Activated CD8-positive, alpha-beta memory T cell treated with anti-CD3 and anti-CD28 coated beads, Interleukin-2, amount 10 ng/mL, durations not matched to agents 7 days and 5 days (primary cell): ENCODE results near the gene CSRNP3. TPM values are rescaled to one million over a fixed set of nuclear protein-coding genes. Genes with fewer than 3 reads are reported as not detected.
A peak's percentile ranks its signal among the peaks of the same experiment; 100 is the strongest.

Experiments
- ATAC-seq: fragments of 150-1000 bp; cut with Tn5 transposase; one replicate; pipeline ENCODE4 v1.10.0; 2021; ENCODE audit warnings: moderate library complexity
- CTCF ChIA-PET: fragments of 350-600 bp; sonication (Branson Sonifier 250); formaldehyde crosslinking; loops from one replicate; lab custom pipeline; 2021; ENCODE audit warnings: antibody characterized with exemption; lab: Charles Lee
- DNase-seq: peaks from one replicate; pipeline ENCODE4 v3.0.0-alpha.2; 2020
- H3K27ac Mint-ChIP-seq: one replicate; pipeline ENCODE4 v1.8.0; 2021; ENCODE audit warnings: mild to moderate bottlenecking, mixed read lengths
- H3K27me3 Mint-ChIP-seq: one replicate; pipeline ENCODE4 v1.8.0; 2021; ENCODE audit warnings: mixed read lengths
- H3K36me3 Mint-ChIP-seq: one replicate; pipeline ENCODE4 v1.8.0; 2021; ENCODE audit warnings: mild to moderate bottlenecking, mixed read lengths
- H3K4me1 Mint-ChIP-seq: one replicate; pipeline ENCODE4 v1.8.0; 2021; ENCODE audit warnings: mixed read lengths
- H3K4me3 Mint-ChIP-seq: one replicate; pipeline ENCODE4 v1.8.0; 2021; ENCODE audit warnings: mild to moderate bottlenecking, moderate library complexity, mixed read lengths
- H3K9me3 Mint-ChIP-seq: one replicate; pipeline ENCODE4 v1.8.0; 2022; ENCODE audit warnings: low read depth, mixed read lengths
- total RNA-seq, 2 experiments: library from RNA; stranded (reverse); gene quantifications; one replicate each; pipeline ENCODE4 v1.2.3, GENCODE V29; 2021

CSRNP3 gene
- total RNA-seq, 2 experiments from 2014 or later: not detected

DNA sequence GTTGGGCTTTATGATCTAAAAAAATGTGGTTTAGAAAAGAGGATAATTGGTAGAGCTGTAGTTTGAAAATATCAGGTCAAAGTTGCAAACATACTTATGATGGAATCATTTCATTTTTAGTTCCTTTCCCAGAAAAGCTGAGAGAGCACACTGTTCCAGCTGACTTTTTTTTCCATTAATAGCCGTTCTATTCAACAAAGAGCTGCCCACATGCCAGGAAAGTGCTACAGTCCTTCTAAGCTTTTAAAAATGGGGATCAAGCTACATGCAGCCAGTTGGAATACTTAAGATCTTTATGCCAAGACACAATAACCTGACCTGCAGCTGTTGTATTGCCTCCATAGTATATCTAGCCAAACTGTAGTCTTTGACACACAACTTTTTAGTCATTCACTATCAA is 213.0 kb downstream of the CSRNP3 start:
- Mint-ChIP-seq H3K27me3 (peaks cover 19% of the 10 kb centered on the region), H3K9me3 (no peaks in the 10 kb centered on the region), H3K36me3 (no peaks in the 10 kb centered on the region), H3K4me1 (no peaks in the 10 kb centered on the region), H3K27ac (no peak overlapping the region), H3K4me3 (no peak overlapping the region)
- CTCF ChIA-PET: no interaction called here
- ATAC-seq (no peak), DNase-seq (no peak)

DNA sequence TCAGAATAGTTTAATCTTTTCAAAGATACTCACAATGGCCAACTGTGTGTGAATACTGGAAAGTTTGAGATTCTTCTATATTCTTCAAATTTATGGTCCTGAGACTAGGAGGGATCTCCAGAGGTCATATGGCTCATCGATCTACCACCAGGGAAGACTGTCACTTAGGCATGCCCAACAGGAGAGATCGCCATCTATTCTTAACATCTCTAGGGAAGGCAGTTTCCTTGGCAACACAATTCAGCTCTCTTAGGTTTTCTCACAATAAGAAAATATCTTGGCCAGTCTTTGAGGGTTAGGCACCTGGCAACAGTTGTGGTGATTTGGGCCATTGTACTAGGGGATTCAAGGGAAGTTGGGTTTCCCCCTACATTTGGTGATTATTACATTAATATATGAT is 217.3 kb downstream of the CSRNP3 start:
- H3K4me3 Mint-ChIP-seq: no peak overlapping the region
- H3K27ac Mint-ChIP-seq: no peak overlapping the region
- H3K9me3 Mint-ChIP-seq: no peaks in the 10 kb centered on the region
- ATAC-seq (no peak), DNase-seq (no peak)
- peaks cover 30% of the 10 kb centered on the region for H3K27me3 Mint-ChIP-seq
- no peaks in the 10 kb centered on the region for H3K36me3 Mint-ChIP-seq
- CTCF ChIA-PET: no interaction called here
- no peaks in the 10 kb centered on the region for H3K4me1 Mint-ChIP-seq

DNA sequence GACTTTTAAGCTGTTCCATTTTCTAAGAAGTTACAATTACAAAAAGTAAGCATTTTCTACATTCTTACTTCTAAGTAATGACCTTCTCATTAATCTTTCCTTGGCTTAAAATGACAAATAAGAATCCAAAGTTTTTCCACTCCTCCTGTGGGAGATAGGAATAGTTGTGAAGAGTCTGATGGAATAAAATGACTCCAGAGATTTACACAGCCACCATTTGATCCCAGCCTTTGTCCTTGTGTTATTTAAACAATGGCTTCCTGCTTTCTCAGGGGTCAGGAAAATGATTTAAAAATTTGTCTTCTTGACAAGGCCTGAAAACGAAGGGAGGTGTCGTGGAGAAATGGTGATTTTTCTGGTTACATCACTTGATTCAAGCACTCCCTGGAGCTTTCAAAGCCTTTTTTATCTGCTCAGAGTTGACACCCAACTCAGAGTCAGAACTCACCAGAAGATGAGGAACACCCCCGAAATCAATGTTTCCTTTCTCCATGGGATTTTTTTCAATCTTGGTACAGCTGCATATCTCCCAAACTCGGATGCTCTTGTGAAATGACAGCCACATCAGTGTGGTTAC is 218.0 kb downstream of the CSRNP3 start:
- no peaks in the 10 kb centered on the region for H3K9me3 Mint-ChIP-seq
- no peaks in the 10 kb centered on the region for H3K36me3 Mint-ChIP-seq
- peaks cover 30% of the 10 kb centered on the region for H3K27me3 Mint-ChIP-seq
- ATAC-seq (no peak), DNase-seq (no peak)
- H3K4me3 Mint-ChIP-seq: no peak overlapping the region
- CTCF ChIA-PET: no interaction called here
- H3K27ac Mint-ChIP-seq: no peak overlapping the region
- no peaks in the 10 kb centered on the region for H3K4me1 Mint-ChIP-seq

DNA sequence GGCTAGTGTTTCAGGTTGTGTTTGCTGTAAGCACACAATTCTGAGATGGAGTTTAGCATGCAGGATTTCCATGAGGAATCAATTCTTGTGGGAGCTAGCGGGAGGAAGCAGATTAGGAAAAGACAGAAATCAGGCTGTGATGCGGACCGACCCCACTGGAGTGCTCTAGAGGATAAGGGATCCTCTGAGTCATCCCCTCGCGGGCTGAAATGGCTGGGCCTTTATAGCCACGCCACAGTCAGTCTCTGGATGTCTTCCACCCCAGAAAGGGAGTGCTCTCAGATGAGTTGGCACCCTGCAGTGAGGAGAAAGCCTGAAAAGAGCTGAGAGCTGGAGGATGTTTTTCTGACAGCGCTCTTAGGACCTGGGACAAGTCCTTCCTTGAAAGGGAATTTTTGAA is 222.1 kb downstream of the CSRNP3 start:
- no peak for ATAC-seq
- Mint-ChIP-seq H3K27ac (no peak overlapping the region), H3K4me3 (no peak overlapping the region), H3K4me1 (no peaks in the 10 kb centered on the region), H3K36me3 (no peaks in the 10 kb centered on the region), H3K27me3 (peaks cover 29% of the 10 kb centered on the region), H3K9me3 (no peaks in the 10 kb centered on the region)
- no peak for DNase-seq
- CTCF ChIA-PET: no interaction called here

GRCh38 chr2:165692906-165693305 is 223.4 kb downstream of the CSRNP3 start:
- H3K27ac Mint-ChIP-seq: no peak overlapping the region
- ATAC-seq (no peak), DNase-seq (no peak)
- H3K4me1 Mint-ChIP-seq: no peaks in the 10 kb centered on the region
- CTCF ChIA-PET: no interaction called here
- peaks cover 24% of the 10 kb centered on the region for H3K27me3 Mint-ChIP-seq
- no peaks in the 10 kb centered on the region for H3K9me3 Mint-ChIP-seq
- H3K36me3 Mint-ChIP-seq: no peaks in the 10 kb centered on the region
- H3K4me3 Mint-ChIP-seq: no peak overlapping the region

- CTCF ChIA-PET: no interaction called here
- no peak for DNase-seq
- Mint-ChIP-seq H3K4me3 (no peak overlapping the region), H3K27ac (no peak overlapping the region), H3K9me3 (no peaks in the 10 kb centered on the region), H3K4me1 (no peaks in the 10 kb centered on the region), H3K27me3 (peaks cover 26% of the 10 kb centered on the region), H3K36me3 (no peaks in the 10 kb centered on the region)
- no peak for ATAC-seq
Measured at GRCh38 chr2:165693838-165694237, 224.3 kb downstream of the CSRNP3 start.

- no peaks in the 10 kb centered on the region for H3K4me1 Mint-ChIP-seq
- H3K36me3 Mint-ChIP-seq: no peaks in the 10 kb centered on the region
- CTCF ChIA-PET: interaction anchor here (2.6 kb wide), 1 partner anchor 177 kb away, joined by 6 read pairs; no protein-coding TSS in a partner anchor
- H3K27me3 Mint-ChIP-seq: peaks cover 30% of the 10 kb centered on the region
- ATAC-seq (no peak), DNase-seq (no peak)
- no peaks in the 10 kb centered on the region for H3K9me3 Mint-ChIP-seq
- H3K4me3 Mint-ChIP-seq: no peak overlapping the region
- H3K27ac Mint-ChIP-seq: no peak overlapping the region
Measured at GRCh38 chr2:165697748-165698443, 228.4 kb downstream of the CSRNP3 start.

DNA sequence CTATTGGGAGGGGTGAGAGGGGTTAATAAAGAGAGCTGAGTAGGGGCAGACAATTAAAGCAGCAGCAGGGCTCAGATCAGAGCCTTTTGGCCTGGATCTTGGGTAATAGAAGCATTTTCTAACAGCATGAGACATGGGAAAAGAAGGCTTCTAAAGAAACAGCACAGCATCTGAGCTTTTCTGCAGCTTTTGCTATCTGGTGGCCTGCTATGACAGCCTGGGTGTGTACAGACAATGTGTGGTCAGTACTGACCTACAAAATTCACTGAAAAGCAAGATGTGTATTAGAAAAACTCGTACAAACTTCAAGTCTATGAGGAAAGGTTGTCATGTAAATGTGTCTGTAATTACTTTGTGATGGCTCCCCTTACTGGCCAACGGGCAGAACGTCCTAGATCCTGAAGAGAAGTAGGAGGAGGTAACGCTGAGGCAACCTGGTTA is 229.0 kb downstream of the CSRNP3 start:
- Mint-ChIP-seq H3K27me3 (peaks cover 31% of the 10 kb centered on the region), H3K36me3 (no peaks in the 10 kb centered on the region), H3K27ac (no peak overlapping the region), H3K4me3 (no peak overlapping the region), H3K4me1 (no peaks in the 10 kb centered on the region), H3K9me3 (no peaks in the 10 kb centered on the region)
- ATAC-seq (peak; percentile 61), DNase-seq (no peak)
- CTCF ChIA-PET: interaction anchor here (2.6 kb wide), 1 partner anchor 176 kb away, joined by 6 read pairs; no protein-coding TSS in a partner anchor

DNA sequence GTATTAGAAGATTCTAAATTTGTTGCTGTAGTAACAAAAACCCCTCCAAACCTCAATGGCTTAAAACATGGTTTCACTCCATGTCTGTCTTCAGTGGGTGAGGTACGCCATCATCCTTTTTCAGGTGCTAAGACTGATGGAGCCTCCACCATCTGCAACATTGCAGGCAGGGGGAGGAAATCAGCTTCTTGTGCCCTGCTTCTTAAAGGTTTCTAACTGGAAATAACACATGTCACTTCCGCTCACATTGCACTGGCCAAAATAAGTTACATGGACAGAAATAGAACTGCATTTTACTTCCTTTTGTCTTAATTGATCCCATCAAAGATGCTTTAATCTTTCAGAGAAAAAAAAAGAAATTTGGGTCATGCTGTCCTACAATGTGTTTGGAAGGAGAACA is 230.4 kb downstream of the CSRNP3 start:
- no peaks in the 10 kb centered on the region for H3K36me3 Mint-ChIP-seq
- CTCF ChIA-PET: no interaction called here
- H3K4me1 Mint-ChIP-seq: no peaks in the 10 kb centered on the region
- DNase-seq (no peak), ATAC-seq (no peak)
- no peak overlapping the region for H3K27ac Mint-ChIP-seq
- H3K4me3 Mint-ChIP-seq: no peak overlapping the region
- peaks cover 37% of the 10 kb centered on the region for H3K27me3 Mint-ChIP-seq
- H3K9me3 Mint-ChIP-seq: no peaks in the 10 kb centered on the region

GRCh38 chr2:165700531-165700930 is 231.0 kb downstream of the CSRNP3 start:
- H3K9me3 Mint-ChIP-seq: no peaks in the 10 kb centered on the region
- no peak overlapping the region for H3K4me3 Mint-ChIP-seq
- CTCF ChIA-PET: interaction anchor here (0.7 kb wide), 1 partner anchor 174 kb away, joined by 3 read pairs; no protein-coding TSS in a partner anchor
- H3K36me3 Mint-ChIP-seq: no peaks in the 10 kb centered on the region
- DNase-seq (no peak), ATAC-seq (no peak)
- peaks cover 42% of the 10 kb centered on the region for H3K27me3 Mint-ChIP-seq
- H3K27ac Mint-ChIP-seq: no peak overlapping the region
- H3K4me1 Mint-ChIP-seq: no peaks in the 10 kb centered on the region

DNA sequence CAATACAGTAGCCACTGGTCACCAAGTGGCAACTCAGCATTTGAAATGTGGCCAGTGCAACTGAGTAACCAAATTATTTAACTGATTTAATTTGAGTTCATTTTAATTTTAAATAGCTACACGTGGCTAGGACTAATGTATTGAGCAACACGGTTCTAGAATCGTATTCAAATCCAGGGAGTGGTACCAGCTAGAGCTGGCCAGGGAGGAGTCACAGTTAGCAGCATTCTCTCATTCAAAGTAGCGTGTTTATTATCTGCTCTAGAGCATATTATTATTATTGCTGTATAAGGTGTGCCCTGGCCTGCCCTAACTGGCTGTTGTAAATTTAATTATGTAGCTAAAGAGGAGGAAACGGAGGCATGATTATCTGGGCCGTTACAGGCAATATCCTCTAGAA is 231.6 kb downstream of the CSRNP3 start:
- CTCF ChIA-PET: interaction anchor here (0.7 kb wide), 1 partner anchor 174 kb away, joined by 3 read pairs; no protein-coding TSS in a partner anchor
- no peak overlapping the region for H3K4me3 Mint-ChIP-seq
- no peak overlapping the region for H3K27ac Mint-ChIP-seq

GRCh38 chr2:165706960-165707487 is 237.5 kb downstream of the CSRNP3 start:
- H3K36me3 Mint-ChIP-seq: no peaks in the 10 kb centered on the region
- no peak overlapping the region for H3K27ac Mint-ChIP-seq
- CTCF ChIA-PET: interaction anchor here (1.3 kb wide), 1 partner anchor 11 kb away, joined by 3 read pairs; no protein-coding TSS in a partner anchor
- no peaks in the 10 kb centered on the region for H3K4me1 Mint-ChIP-seq
- H3K4me3 Mint-ChIP-seq: no peak overlapping the region
- DNase-seq (no peak), ATAC-seq (no peak)
- H3K9me3 Mint-ChIP-seq: no peaks in the 10 kb centered on the region
- H3K27me3 Mint-ChIP-seq: peaks cover 14% of the 10 kb centered on the region

More for the DNA sequence above, 231.6 kb downstream of the CSRNP3 start:
- DNase-seq: no peak
- Mint-ChIP-seq H3K4me1 (no peaks in the 10 kb centered on the region), H3K36me3 (no peaks in the 10 kb centered on the region), H3K9me3 (no peaks in the 10 kb centered on the region), H3K27me3 (peaks cover 40% of the 10 kb centered on the region)
- no peak for ATAC-seq

DNA sequence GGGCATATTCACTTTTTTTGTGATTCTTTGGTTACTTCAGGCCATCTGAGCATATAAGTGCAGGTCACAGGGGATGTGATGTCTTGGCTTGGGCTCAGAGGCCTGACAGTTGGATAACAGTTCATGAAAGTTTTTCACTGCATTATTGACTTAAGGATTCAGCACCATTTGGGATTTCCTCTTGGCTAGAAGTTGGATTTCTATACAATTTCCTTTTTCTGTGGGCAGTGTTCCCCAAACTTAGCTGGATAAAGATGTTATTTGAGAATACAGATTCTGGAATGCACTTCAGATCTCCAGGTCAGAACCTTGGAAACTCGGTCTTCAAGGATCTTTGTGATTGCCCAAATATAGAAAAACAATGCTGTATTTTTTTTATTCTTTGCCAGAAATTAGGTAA is 246.6 kb downstream of the CSRNP3 start:
- H3K4me1 Mint-ChIP-seq: no peaks in the 10 kb centered on the region
- H3K27me3 Mint-ChIP-seq: peaks cover 11% of the 10 kb centered on the region
- CTCF ChIA-PET: no interaction called here
- DNase-seq (no peak), ATAC-seq (no peak)
- no peak overlapping the region for H3K27ac Mint-ChIP-seq
- H3K36me3 Mint-ChIP-seq: no peaks in the 10 kb centered on the region
- no peak overlapping the region for H3K4me3 Mint-ChIP-seq
- H3K9me3 Mint-ChIP-seq: no peaks in the 10 kb centered on the region
